Gastrocnemius medialis (tissue), 4 donors: ENCODE results near the gene JAKMIP1. TPM values are rescaled to one million over a fixed set of nuclear protein-coding genes. Genes with fewer than 3 reads are reported as not detected.
"Not testable (repeated sequence)": the region's sequence is repeated elsewhere in the genome, so short reads cannot be mapped to it uniquely, and the experiment has no call there.

Source experiments
- ATAC-seq, 2 donors: fragments of 150-250 bp; one replicate each; pipeline ENCODE4 v1.9.1; 2016
- DNase-seq, 2 donors: peaks; one replicate each; pipeline ENCODE4 v3.0.0-alpha.2; 2019
- H3K27ac ChIP-seq, 4 donors: fragments of 200-600 bp; sonication (generic); 1 replicate in 1 of 4; 2 replicates in 3 of 4; pipeline ENCODE4 v1.5.1; 2016 to 2018; ENCODE audit warnings: mild to moderate bottlenecking in 2 of 4, moderate library complexity in 1 of 4
- H3K27me3 ChIP-seq, 3 donors: fragments of 200-600 bp; sonication (generic) in 2 of 3; 1 replicate in 1 of 3; 2 replicates in 2 of 3; pipeline versions ENCODE4 v1.5.1 to v1.6.0; 2016 to 2019; ENCODE audit warnings: mild to moderate bottlenecking in 1 of 3, moderate library complexity in 1 of 3
- H3K36me3 ChIP-seq, 2 donors: fragments of 200-600 bp; sonication (generic) in 1 of 2; one replicate each; pipeline ENCODE4 v1.5.1; 2017 to 2018
- H3K4me1 ChIP-seq, 2 donors: fragments of 200-600 bp; sonication (generic) in 1 of 2; one replicate each; pipeline ENCODE4 v1.5.1; 2016 to 2017; ENCODE audit warnings: mild to moderate bottlenecking in 2 of 2
- H3K4me3 ChIP-seq, 4 donors: fragments of 200-600 bp; sonication (generic) in 3 of 4; 1 replicate in 1 of 4; 2 replicates in 3 of 4; pipeline ENCODE4 v1.5.1; 2016 to 2019; ENCODE audit warnings: mild to moderate bottlenecking in 2 of 4
- H3K9me3 ChIP-seq, 3 donors: fragments of 200-600 bp; sonication (generic) in 2 of 3; 1 replicate in 1 of 3; 2 replicates in 2 of 3; pipeline ENCODE4 v1.5.1; 2016 to 2019
- POLR2A ChIP-seq, 2 donors: fragments of 450-650 bp; IDR thresholded peaks; one replicate each; pipeline ENCODE4 v1.6.1; 2017; ENCODE audit warnings: antibody characterized with exemption in 2 of 2, mild to moderate bottlenecking in 2 of 2, moderate library complexity in 2 of 2
- in situ Hi-C, 4 donors: fragments of 200-750 bp; cut with MboI; loops; one replicate each; pipeline versions ENCODE4 v1.15.0 to v1.8.0; 2017; ENCODE audit warnings: low sequenced_read_pairs in 4 of 4
- intact Hi-C: fragments of 100-400 bp; cut with DNase I; formaldehyde crosslinking; loops from one replicate; pipeline ENCODE4 v1.15.1; 2023; ENCODE audit warnings: low total_unique reads
- total RNA-seq, 4 donors: library from RNA; depleted of rRNA; stranded (reverse); fragments of >200 nt; gene quantifications; one replicate each; pipeline versions ENCODE4 v1.1.0 to v1.2.3, GENCODE V29; 2016
- TF ChIP-seq, protein P1 (sequence below), 5 experiments: fragments of 450-650 bp in 3 of 5; fragments of 200-600 bp in 2 of 5; sonication (generic) in 2 of 5; IDR thresholded peaks in 4 of 5; conservative IDR thresholded peaks in 1 of 5; 1 replicate in 4 of 5; 2 replicates in 1 of 5; pipeline ENCODE4 v1.5.1; 2016 to 2019; ENCODE audit warnings: antibody characterized with exemption in 5 of 5, mild to moderate bottlenecking in 3 of 5, moderate library complexity in 3 of 5

Gene JAKMIP1
- total RNA-seq, 4 donors from 2014 or later = 0.62 TPM; not detected in 3

DNA sequence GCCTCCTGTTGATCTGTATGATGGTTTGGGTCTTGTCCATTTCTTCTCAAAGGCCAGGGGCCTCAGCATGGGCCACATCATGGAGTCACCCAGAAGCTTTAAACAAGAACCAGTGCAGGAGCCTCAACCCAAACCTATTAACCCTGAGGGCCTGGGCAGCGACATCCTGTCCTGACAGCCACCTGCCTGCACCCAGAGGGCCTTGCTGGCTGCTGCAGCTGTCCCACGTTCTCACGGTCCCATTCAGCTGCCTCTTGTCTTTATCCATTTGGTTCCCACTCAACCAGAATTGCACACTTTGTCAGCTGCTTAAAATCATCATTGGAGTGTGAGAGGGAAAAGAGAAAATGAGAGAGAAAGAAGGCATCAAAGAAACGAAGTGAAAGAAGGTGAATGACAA lies 203.7 kb downstream of the JAKMIP1 start:
- H3K27me3 ChIP-seq = peaks cover 0 to 6% (median 0%) of the 10 kb centered on the region in 3 donors
- intact Hi-C loops (loop anchor here (10.0 kb wide), 1 partner anchor 328 kb away; no protein-coding TSS in a partner anchor), in situ Hi-C loops (no loop called here)
- ATAC-seq (no peak), DNase-seq (no peak)
- no peaks in the 10 kb centered on the region for H3K36me3 ChIP-seq
- H3K27ac ChIP-seq = no peak overlapping the region
- no peaks in the 10 kb centered on the region for H3K9me3 ChIP-seq
- H3K4me3 ChIP-seq = no peak overlapping the region
- H3K4me1 ChIP-seq = no peaks in the 10 kb centered on the region
- TF ChIP-seq, protein P1, sequence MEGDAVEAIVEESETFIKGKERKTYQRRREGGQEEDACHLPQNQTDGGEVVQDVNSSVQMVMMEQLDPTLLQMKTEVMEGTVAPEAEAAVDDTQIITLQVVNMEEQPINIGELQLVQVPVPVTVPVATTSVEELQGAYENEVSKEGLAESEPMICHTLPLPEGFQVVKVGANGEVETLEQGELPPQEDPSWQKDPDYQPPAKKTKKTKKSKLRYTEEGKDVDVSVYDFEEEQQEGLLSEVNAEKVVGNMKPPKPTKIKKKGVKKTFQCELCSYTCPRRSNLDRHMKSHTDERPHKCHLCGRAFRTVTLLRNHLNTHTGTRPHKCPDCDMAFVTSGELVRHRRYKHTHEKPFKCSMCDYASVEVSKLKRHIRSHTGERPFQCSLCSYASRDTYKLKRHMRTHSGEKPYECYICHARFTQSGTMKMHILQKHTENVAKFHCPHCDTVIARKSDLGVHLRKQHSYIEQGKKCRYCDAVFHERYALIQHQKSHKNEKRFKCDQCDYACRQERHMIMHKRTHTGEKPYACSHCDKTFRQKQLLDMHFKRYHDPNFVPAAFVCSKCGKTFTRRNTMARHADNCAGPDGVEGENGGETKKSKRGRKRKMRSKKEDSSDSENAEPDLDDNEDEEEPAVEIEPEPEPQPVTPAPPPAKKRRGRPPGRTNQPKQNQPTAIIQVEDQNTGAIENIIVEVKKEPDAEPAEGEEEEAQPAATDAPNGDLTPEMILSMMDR (IDR thresholded peaks at IDR 0.05 in 4 of 5, conservative IDR thresholded peaks at IDR 0.05 in 1 of 5) = no peak
- TF ChIP-seq POLR2A (IDR thresholded peaks at IDR 0.05) = no peak

DNA sequence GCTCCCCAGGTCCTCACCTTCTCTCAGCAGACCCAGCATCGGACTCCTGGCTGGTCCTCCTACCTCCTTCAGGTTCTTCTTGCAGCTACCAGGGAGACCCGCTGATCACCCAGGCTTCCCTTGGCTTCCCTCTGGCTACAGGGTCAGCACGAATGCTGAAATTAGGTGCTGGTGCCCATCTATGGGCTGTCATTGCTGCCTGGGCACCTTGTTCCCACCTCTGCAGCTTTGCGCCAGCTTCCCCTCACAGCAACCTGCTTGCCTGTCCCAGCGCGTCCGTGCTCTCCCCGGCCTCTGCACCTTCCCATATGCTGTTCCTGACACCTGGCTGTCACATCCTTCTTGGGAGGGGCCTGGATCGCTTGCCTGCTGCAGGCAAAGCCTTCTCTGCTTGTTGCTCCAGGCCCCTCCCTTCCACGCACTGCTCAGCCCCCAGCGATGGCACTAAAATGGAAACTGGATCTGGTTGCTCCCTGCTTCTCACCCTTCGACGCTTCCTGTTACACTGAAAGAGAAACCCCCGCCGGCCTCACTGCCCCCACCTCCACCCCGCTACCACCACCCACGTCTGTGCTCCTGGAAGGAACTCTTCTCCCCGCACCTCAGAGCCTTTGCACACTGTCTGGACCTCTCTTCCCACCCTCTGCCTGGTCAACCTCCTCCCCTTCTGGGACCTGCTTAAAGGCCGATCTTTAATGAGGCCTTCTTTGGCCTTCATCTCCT lies 204.3 kb downstream of the JAKMIP1 start:
- H3K36me3 ChIP-seq = no peaks in the 10 kb centered on the region
- H3K27me3 ChIP-seq = peaks cover 0 to 10% (median 0%) of the 10 kb centered on the region in 3 donors
- no peak for DNase-seq
- in situ Hi-C loops (no loop called here), intact Hi-C loops (loop anchor here (10.0 kb wide), 1 partner anchor 329 kb away; no protein-coding TSS in a partner anchor)
- TF ChIP-seq, protein P1 (IDR thresholded peaks at IDR 0.05 in 4 of 5, conservative IDR thresholded peaks at IDR 0.05 in 1 of 5) = no peak
- TF ChIP-seq POLR2A (IDR thresholded peaks at IDR 0.05) = no peak
- H3K4me1 ChIP-seq = no peaks in the 10 kb centered on the region
- no peaks in the 10 kb centered on the region for H3K9me3 ChIP-seq
- H3K27ac ChIP-seq = no peak overlapping the region
- no peak overlapping the region for H3K4me3 ChIP-seq
- no peak for ATAC-seq

DNA sequence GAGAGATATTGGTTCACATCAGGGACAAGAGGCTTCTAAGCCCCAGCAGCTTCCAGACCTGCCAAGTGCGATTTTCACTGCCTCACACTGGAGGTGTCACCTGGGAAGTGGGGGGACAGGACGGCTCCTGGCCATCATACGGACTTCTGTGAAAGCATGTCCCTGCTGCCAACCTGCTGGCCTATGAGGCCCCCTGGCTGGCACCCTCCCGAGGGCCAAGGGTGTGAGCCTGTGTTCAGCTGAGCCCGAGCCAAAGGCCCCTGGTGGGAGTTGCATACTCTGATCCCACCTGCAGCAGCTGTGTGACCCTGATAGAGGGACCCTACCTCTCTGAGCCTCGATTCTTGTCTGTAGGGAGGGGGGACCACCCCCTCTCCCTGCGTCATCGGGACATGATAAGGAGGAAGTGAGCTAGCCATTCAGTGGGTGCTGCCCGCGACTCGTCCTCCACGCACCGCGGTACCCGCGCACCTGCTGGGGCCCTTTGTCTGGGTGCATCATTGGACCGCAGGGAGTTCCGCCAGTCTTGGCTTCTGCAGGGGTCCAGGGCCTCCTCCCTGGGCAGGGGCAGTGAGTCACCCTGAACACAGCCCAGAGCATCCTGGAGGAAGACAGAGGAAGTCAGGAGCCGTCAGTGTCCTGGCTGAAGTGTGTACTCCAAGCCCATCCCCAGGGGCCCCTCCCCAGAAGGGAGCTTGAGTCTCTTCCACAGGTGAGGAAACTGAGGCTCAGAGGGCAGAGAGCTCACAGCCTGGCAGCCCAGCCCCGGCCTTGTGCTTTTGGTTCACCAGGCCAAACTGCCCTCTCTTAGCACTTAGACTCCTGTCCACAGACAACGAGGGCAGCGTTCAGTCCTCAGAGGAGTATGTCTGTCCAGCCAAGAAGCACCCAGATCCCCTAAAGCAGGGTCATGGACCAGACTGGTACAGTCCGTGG lies 206.2 kb downstream of the JAKMIP1 start:
- in situ Hi-C loops (no loop called here), intact Hi-C loops (loop anchor here (10.0 kb wide), 1 partner anchor 331 kb away; no protein-coding TSS in a partner anchor)
- H3K27me3 ChIP-seq = peaks cover 0 to 12% (median 0%) of the 10 kb centered on the region in 3 donors
- no peaks in the 10 kb centered on the region for H3K9me3 ChIP-seq
- TF ChIP-seq, protein P1 (IDR thresholded peaks at IDR 0.05 in 4 of 5, conservative IDR thresholded peaks at IDR 0.05 in 1 of 5) = no peak
- no peak for TF ChIP-seq POLR2A (IDR thresholded peaks at IDR 0.05)
- no peaks in the 10 kb centered on the region for H3K4me1 ChIP-seq
- no peak for ATAC-seq
- no peaks in the 10 kb centered on the region for H3K36me3 ChIP-seq
- no peak overlapping the region for H3K4me3 ChIP-seq
- H3K27ac ChIP-seq = no peak overlapping the region
- DNase-seq = no peak

DNA sequence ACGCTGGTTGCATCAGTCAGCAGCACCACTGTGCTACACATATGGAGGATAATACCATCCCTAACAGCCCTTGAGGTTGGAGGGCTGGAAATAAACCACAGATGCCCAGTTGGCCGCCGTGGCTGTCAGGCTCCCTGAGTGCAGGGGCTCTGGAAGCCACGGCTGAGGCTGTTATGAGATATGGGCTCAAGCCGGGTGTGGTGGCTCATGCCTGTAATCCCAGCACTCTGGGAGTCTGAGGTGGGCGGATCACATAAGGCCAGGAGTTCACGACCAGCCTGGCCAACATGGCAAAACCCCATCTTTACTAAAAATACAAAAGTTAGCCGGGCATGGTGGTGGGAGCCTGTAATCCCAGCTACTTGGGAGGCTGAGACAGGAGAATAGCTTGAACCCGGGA lies 207.0 kb downstream of the JAKMIP1 start:
- intact Hi-C loops = loop anchor here (10.0 kb wide), 1 partner anchor 331 kb away; no protein-coding TSS in a partner anchor
- H3K27ac ChIP-seq, in situ Hi-C loops, H3K4me3 ChIP-seq, H3K4me1 ChIP-seq, H3K36me3 ChIP-seq, H3K9me3 ChIP-seq, ATAC-seq, DNase-seq: not testable (repeated sequence)
- peaks cover 0 to 12% (median 0%) of the 10 kb centered on the region in 3 donors for H3K27me3 ChIP-seq
